Measurements from ENCODE around the gene ATF7IP.

The ATF7IP gene

GRCh38 chr12:14495326-14495725 lies 129.8 kb downstream of the ATF7IP start:
- no peak for DNase-seq

GRCh38 chr12:14505626-14506596 lies 140.4 kb downstream of the ATF7IP start:
- DNase-seq: no peak

- no peak for DNase-seq
Measured at GRCh38 chr12:14510574-14510973, 145.1 kb downstream of the ATF7IP start.

- DNase-seq: no peak
Measured at GRCh38 chr12:14514154-14514842, 148.8 kb downstream of the ATF7IP start.

GRCh38 chr12:14514946-14515345 lies 149.5 kb downstream of the ATF7IP start:
- no peak for DNase-seq

- DNase-seq: no peak
Measured at GRCh38 chr12:14521822-14522221, 156.3 kb downstream of the ATF7IP start.

- no peak for DNase-seq
Measured at GRCh38 chr12:14525964-14526363, 160.5 kb downstream of the ATF7IP start.

GRCh38 chr12:14532152-14532551 lies 166.7 kb downstream of the ATF7IP start:
- DNase-seq: no peak

- DNase-seq: no peak
Measured at GRCh38 chr12:14537088-14537487, 171.6 kb downstream of the ATF7IP start.

GRCh38 chr12:14540801-14541462 lies 175.4 kb downstream of the ATF7IP start:
- no peak for DNase-seq

- no peak for DNase-seq
Measured at GRCh38 chr12:14545144-14546124, 180.0 kb downstream of the ATF7IP start.

GRCh38 chr12:14547571-14547970 lies 182.1 kb downstream of the ATF7IP start:
- DNase-seq: no peak

- no peak for DNase-seq
Measured at GRCh38 chr12:14548609-14549008, 183.1 kb downstream of the ATF7IP start.

Measured in activated naive CD4-positive, alpha-beta T cell (primary cell).